A549 (cell line): Measurements from ENCODE around the gene HOXD12. TPM values are rescaled to one million over a fixed set of nuclear protein-coding genes. Genes with fewer than 3 reads are reported as not detected.

ENCODE experiments used
- ATAC-seq, 2 experiments: fragments of 200-7000 bp in 1 of 2; fragments of >200 bp in 1 of 2; cut with Nextera tagmentation in 1 of 2; cut with Tn5 transposase in 1 of 2; 3 replicates each; pipeline versions ENCODE4 v1.8.0 to v1.9.1; 2018 to 2020; ENCODE audit warnings: mild to moderate bottlenecking in 1 of 2, moderate library complexity in 1 of 2
- CTCF ChIA-PET: fragments of 300-600 bp; sonication (Branson Sonifier 250); formaldehyde crosslinking; extraction: SDS; loops from one replicate; lab custom pipeline; 2021; ENCODE audit warnings: antibody characterized with exemption, inconsistent platforms; lab: Yijun Ruan, JAX
- POLR2A ChIA-PET: fragments of 350-600 bp; formaldehyde crosslinking; extraction: SDS; loops from one replicate; lab custom pipeline; 2021; ENCODE audit warnings: antibody characterized with exemption, inconsistent platforms; lab: Yijun Ruan, JAX
- DNase-seq, 2 experiments: peaks; one replicate each; pipeline versions ENCODE4 v3.0.0 to v3.0.0-alpha.2; 2011 to 2016; ENCODE audit warnings: low read depth in 1 of 2, low spot score in 1 of 2
- FAIRE-seq: peaks from 2 replicates; lab custom pipeline; 2011; peaks lifted over from hg19 to GRCh38; lab: Jason Lieb, UNC
- H3K27ac ChIP-seq, 2 experiments: fragments of >200 bp; sonication (Bioruptor Twin); formaldehyde crosslinking; 3 replicates each; pipeline ENCODE4 v1.5.1; 2016 to 2017
- H3K4me1 ChIP-seq: fragments of >200 bp; sonication (Bioruptor Twin); formaldehyde crosslinking; 3 replicates; pipeline ENCODE4 v1.6.1; 2016
- H3K4me2 ChIP-seq: fragments of >200 bp; sonication (Bioruptor Twin); formaldehyde crosslinking; 3 replicates; pipeline ENCODE4 v1.6.1; 2016
- H3K4me3 ChIP-seq: fragments of >200 bp; sonication (Bioruptor Twin); formaldehyde crosslinking; 3 replicates; pipeline ENCODE4 v1.5.1; 2016
- H3K9me3 ChIP-seq: fragments of >200 bp; sonication (Bioruptor Twin); formaldehyde crosslinking; 3 replicates; pipeline ENCODE4 v1.6.1; 2016
- CBX8 ChIP-seq: fragments of 200-600 bp; sonication (generic); IDR thresholded peaks from 2 replicates; pipeline ENCODE4 v1.6.1; 2016
- CHD4 ChIP-seq: fragments of 200-600 bp; sonication (generic); IDR thresholded peaks from 2 replicates; pipeline ENCODE4 v1.6.1; 2016; ENCODE audit warnings: antibody characterized with exemption, mild to moderate bottlenecking, borderline replicate concordance
- CTCF ChIP-seq: fragments of >200 bp; sonication (Bioruptor Twin); formaldehyde crosslinking; IDR thresholded peaks from 3 replicates; pipeline ENCODE4 v1.5.1; 2016
- EHMT2 ChIP-seq: fragments of 200-600 bp; sonication (generic); IDR thresholded peaks from 2 replicates; pipeline ENCODE4 v1.6.1; 2016; ENCODE audit warnings: antibody characterized with exemption, low read depth, mild to moderate bottlenecking, moderate library complexity
- ESRRA ChIP-seq: fragments of 150-350 bp; IDR thresholded peaks from 2 replicates; pipeline ENCODE4 v1.6.1; 2014; ENCODE audit warnings: mild to moderate bottlenecking, low read length, borderline replicate concordance
- FOSL2 ChIP-seq, 2 experiments: fragments of 450-650 bp in 1 of 2; fragments of >200 bp in 1 of 2; sonication (Bioruptor Twin) in 1 of 2; formaldehyde crosslinking; IDR thresholded peaks; 2 replicates each; pipeline versions ENCODE4 v1.5.0 to v1.6.1; 2016 to 2020; ENCODE audit warnings: mild to moderate bottlenecking in 1 of 2, moderate library complexity in 1 of 2
- HOXB5 ChIP-seq: fragments of 250-450 bp; sonication (Bioruptor Pico); IDR thresholded peaks from 2 replicates; pipeline ENCODE4 v1.5.0; 2020; ENCODE audit warnings: mild to moderate bottlenecking, moderate library complexity
- KDM5A ChIP-seq: fragments of 200-600 bp; sonication (generic); IDR thresholded peaks from 2 replicates; pipeline ENCODE4 v1.6.1; 2016; ENCODE audit warnings: antibody characterized with exemption, mild to moderate bottlenecking
- MYC ChIP-seq: IDR thresholded peaks from 2 replicates; pipeline ENCODE4 v1.6.1; 2012; ENCODE audit warnings: mild to moderate bottlenecking, inconsistent platforms, low read length, improper control_type of control experiment, borderline replicate concordance
- NFE2L2 ChIP-seq: fragments of 150-350 bp; conservative IDR thresholded peaks from 2 replicates; pipeline ENCODE4 v1.6.1; 2014; ENCODE audit warnings: low read length
- PHF8 ChIP-seq: fragments of 200-600 bp; sonication (generic); IDR thresholded peaks from 2 replicates; pipeline ENCODE4 v1.6.1; 2016; ENCODE audit warnings: low read depth, mild to moderate bottlenecking, antibody characterized with exemption, moderate library complexity, borderline replicate concordance
- RARB ChIP-seq: fragments of 250-450 bp; sonication (Bioruptor Pico); IDR thresholded peaks from 2 replicates; pipeline ENCODE4 v1.8.0; 2021; ENCODE audit warnings: mild to moderate bottlenecking, moderate library complexity
- REST ChIP-seq: fragments of 200-600 bp; sonication (generic); IDR thresholded peaks from 2 replicates; pipeline ENCODE4 v1.6.1; 2016; ENCODE audit warnings: antibody characterized with exemption, mild to moderate bottlenecking, moderate library complexity
- RFX5 ChIP-seq: fragments of 450-650 bp; IDR thresholded peaks from 2 replicates; pipeline ENCODE4 v1.7.1; 2014; ENCODE audit warnings: antibody characterized with exemption, mild to moderate bottlenecking, moderate library complexity
- SREBF2 ChIP-seq: fragments of 450-650 bp; IDR thresholded peaks from 2 replicates; pipeline ENCODE4 v1.6.1; 2014; ENCODE audit warnings: mild to moderate bottlenecking, moderate library complexity
- WGBS: methylation state at CpG from one replicate; pipeline ENCODE4 v1.1.6; 2017; ENCODE audit errors: missing lambda C conversion rate; 5-methylcytosine and 5-hydroxymethylcytosine counted together
- polyA plus RNA-seq, 4 experiments: library from polyadenylated mRNA; depleted of rRNA in 3 of 4; stranded (reverse); fragments of >200 nt; fragmentation: RNase III in 1 of 4; extraction: RNeasy Plus Mini Kit Qiagen cat#74134 plus additional on column Dnase treatment in 1 of 4; gene quantifications; 2 replicates in 3 of 4; 3 replicates in 1 of 4; pipeline ENCODE4 v1.2.3, GENCODE V29; 2011 to 2017
- TF ChIP-seq, protein P1 (sequence below): fragments of 450-650 bp; IDR thresholded peaks from 2 replicates; pipeline ENCODE4 v1.6.1; 2014; ENCODE audit warnings: antibody characterized with exemption
- TF ChIP-seq, protein P2 (sequence below): fragments of 150-350 bp; IDR thresholded peaks from 2 replicates; pipeline ENCODE4 v1.6.1; 2014; ENCODE audit warnings: low read depth, mild to moderate bottlenecking, low read length

The HOXD12 gene
- polyA plus RNA-seq, 2 of the 4 experiments (the other 2 are of a cell fraction), result not detected

GRCh38 chr2:176138923-176139660 is 39.5 kb downstream of the HOXD12 start:
- no peak overlapping the region for H3K4me2 ChIP-seq
- no peak for ATAC-seq
- no peak for DNase-seq
- ChIA-PET CTCF (interaction anchor here (0.5 to 11.6 kb wide), 23 partner anchors 9 to 1018 kb away, joined by 3 to 216 read pairs (median 9); partner anchors contain the start of gene HOXD4), POLR2A (no interaction called here)
- no peaks in the 10 kb centered on the region for H3K9me3 ChIP-seq
- no peak for TF ChIP-seq RARB (CRISPR knock-in tag)
- no peak for TF ChIP-seq RFX5
- no peak for TF ChIP-seq CBX8
- TF ChIP-seq, protein P1, sequence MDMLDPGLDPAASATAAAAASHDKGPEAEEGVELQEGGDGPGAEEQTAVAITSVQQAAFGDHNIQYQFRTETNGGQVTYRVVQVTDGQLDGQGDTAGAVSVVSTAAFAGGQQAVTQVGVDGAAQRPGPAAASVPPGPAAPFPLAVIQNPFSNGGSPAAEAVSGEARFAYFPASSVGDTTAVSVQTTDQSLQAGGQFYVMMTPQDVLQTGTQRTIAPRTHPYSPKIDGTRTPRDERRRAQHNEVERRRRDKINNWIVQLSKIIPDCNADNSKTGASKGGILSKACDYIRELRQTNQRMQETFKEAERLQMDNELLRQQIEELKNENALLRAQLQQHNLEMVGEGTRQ, result no peak
- TF ChIP-seq REST, result no peak
- TF ChIP-seq ESRRA, result no peak
- TF ChIP-seq HOXB5 (CRISPR knock-in tag), result no peak
- TF ChIP-seq MYC, result no peak
- TF ChIP-seq NFE2L2, result no peak
- TF ChIP-seq EHMT2, result no peak
- no peak for TF ChIP-seq KDM5A
- no peak for TF ChIP-seq CHD4
- TF ChIP-seq, protein P2, sequence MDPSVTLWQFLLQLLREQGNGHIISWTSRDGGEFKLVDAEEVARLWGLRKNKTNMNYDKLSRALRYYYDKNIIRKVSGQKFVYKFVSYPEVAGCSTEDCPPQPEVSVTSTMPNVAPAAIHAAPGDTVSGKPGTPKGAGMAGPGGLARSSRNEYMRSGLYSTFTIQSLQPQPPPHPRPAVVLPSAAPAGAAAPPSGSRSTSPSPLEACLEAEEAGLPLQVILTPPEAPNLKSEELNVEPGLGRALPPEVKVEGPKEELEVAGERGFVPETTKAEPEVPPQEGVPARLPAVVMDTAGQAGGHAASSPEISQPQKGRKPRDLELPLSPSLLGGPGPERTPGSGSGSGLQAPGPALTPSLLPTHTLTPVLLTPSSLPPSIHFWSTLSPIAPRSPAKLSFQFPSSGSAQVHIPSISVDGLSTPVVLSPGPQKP, result no peak
- TF ChIP-seq PHF8, result no peak
- no peak for TF ChIP-seq CTCF
- no peak for TF ChIP-seq FOSL2 (IDR thresholded peaks at IDR 0.05)
- no peak for TF ChIP-seq FOSL2 (CRISPR knock-in tag; IDR thresholded peaks at IDR 0.05)
- TF ChIP-seq SREBF2, result no peak
- TF ChIP-seq, all 56 proteins: peak for 0
- no peak for FAIRE-seq
- H3K4me3 ChIP-seq, result no peak overlapping the region
- H3K27ac ChIP-seq, result no peak overlapping the region
- peaks cover 7% of the 10 kb centered on the region; the same call in 2 of the 3 replicates for H3K4me1 ChIP-seq
- 93% methylated on average over 28 of the region's 28 CpGs for WGBS
